ENCODE data around the gene FCRL5.
"Not testable (repeated sequence)": the region's sequence is repeated elsewhere in the genome, so short reads cannot be mapped to it uniquely, and the experiment has no call there.

DNA sequence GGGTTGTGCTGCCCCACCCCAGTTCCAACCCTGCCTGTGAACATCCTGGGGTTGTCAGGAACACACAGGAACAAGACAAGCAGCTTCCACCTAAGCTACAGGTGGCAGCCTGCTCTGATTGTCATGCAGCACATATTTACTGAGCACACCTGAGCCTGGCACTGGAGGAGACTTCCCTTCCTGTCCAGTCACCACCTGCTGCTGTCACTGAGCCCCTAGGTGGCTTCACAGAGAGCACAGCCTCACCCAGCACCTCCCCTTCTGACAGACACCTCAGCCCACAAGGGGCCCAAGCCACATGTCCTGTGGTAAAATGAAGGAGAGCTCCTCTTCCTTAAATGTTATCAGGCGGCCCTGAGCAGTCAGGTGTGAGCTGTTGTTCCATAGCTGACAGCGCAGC lies 65.9 kb downstream of the FCRL5 start:
- TF ChIP-seq POLR2A, POLR2AphosphoS5 (IDR thresholded peaks at IDR 0.05): not testable (repeated sequence)
- TF ChIP-seq, protein P1, sequence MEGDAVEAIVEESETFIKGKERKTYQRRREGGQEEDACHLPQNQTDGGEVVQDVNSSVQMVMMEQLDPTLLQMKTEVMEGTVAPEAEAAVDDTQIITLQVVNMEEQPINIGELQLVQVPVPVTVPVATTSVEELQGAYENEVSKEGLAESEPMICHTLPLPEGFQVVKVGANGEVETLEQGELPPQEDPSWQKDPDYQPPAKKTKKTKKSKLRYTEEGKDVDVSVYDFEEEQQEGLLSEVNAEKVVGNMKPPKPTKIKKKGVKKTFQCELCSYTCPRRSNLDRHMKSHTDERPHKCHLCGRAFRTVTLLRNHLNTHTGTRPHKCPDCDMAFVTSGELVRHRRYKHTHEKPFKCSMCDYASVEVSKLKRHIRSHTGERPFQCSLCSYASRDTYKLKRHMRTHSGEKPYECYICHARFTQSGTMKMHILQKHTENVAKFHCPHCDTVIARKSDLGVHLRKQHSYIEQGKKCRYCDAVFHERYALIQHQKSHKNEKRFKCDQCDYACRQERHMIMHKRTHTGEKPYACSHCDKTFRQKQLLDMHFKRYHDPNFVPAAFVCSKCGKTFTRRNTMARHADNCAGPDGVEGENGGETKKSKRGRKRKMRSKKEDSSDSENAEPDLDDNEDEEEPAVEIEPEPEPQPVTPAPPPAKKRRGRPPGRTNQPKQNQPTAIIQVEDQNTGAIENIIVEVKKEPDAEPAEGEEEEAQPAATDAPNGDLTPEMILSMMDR (IDR thresholded peaks at IDR 0.05): not testable (repeated sequence)
